Hepatocyte (in vitro differentiated cells): Measurements from ENCODE around the gene SMARCA2. TPM values are rescaled to one million over a fixed set of nuclear protein-coding genes. Genes with fewer than 3 reads are reported as not detected.

ENCODE experiments used
- DNase-seq: peaks from one replicate; pipeline ENCODE4 v3.0.0-alpha.2; 2016; ENCODE audit warnings: low spot score
- H2AFZ ChIP-seq: fragments of 200-600 bp; sonication (generic); 2 replicates; pipeline ENCODE4 v1.6.0; 2016; ENCODE audit warnings: antibody characterized with exemption, mild to moderate bottlenecking
- H3K27ac ChIP-seq: fragments of 200-600 bp; sonication (generic); 2 replicates; pipeline ENCODE4 v1.5.1; 2016; ENCODE audit warnings: mild to moderate bottlenecking
- H3K27me3 ChIP-seq: fragments of 200-600 bp; sonication (generic); 2 replicates; pipeline ENCODE4 v1.6.1; 2016
- H3K36me3 ChIP-seq: fragments of 200-600 bp; sonication (generic); replicated peaks from 2 replicates; pipeline ENCODE4 v1.5.1; 2016; ENCODE audit warnings: low read depth; ENCODE audit not compliant: insufficient read depth
- H3K4me1 ChIP-seq: fragments of 200-600 bp; sonication (generic); 2 replicates; pipeline ENCODE4 v1.5.1; 2016; ENCODE audit warnings: mild to moderate bottlenecking, moderate library complexity; ENCODE audit not compliant: insufficient read depth
- H3K4me2 ChIP-seq: fragments of 200-600 bp; sonication (generic); 2 replicates; pipeline ENCODE4 v1.6.0; 2016
- H3K4me3 ChIP-seq: fragments of 200-600 bp; sonication (generic); 2 replicates; pipeline ENCODE4 v1.5.1; 2016; ENCODE audit warnings: mild to moderate bottlenecking
- H3K79me2 ChIP-seq: fragments of 200-600 bp; sonication (generic); 2 replicates; pipeline ENCODE4 v1.6.0; 2017; ENCODE audit warnings: mild to moderate bottlenecking
- H3K9me2 ChIP-seq: fragments of 200-600 bp; sonication (generic); replicated peaks from 2 replicates; pipeline ENCODE4 v1.6.0; 2017; ENCODE audit warnings: mild to moderate bottlenecking; ENCODE audit not compliant: insufficient read depth
- H3K9me3 ChIP-seq: fragments of 200-600 bp; sonication (generic); 2 replicates; pipeline ENCODE4 v1.5.1; 2016; ENCODE audit warnings: low read depth, mild to moderate bottlenecking
- H4K20me1 ChIP-seq: fragments of 200-600 bp; sonication (generic); 2 replicates; pipeline ENCODE4 v1.6.0; 2016; ENCODE audit warnings: mild to moderate bottlenecking; ENCODE audit not compliant: insufficient read depth, poor library complexity, severe bottlenecking
- CTCF ChIP-seq: fragments of 200-600 bp; sonication (generic); IDR thresholded peaks from 2 replicates; pipeline ENCODE4 v1.5.1; 2016; ENCODE audit warnings: antibody characterized with exemption, mild to moderate bottlenecking; ENCODE audit not compliant: poor library complexity
- EZH2 ChIP-seq: fragments of 200-600 bp; sonication (generic); IDR thresholded peaks from 2 replicates; pipeline ENCODE4 v1.6.1; 2016; ENCODE audit warnings: antibody characterized with exemption, mild to moderate bottlenecking, borderline replicate concordance
- EZH2phosphoT487 ChIP-seq: fragments of 200-600 bp; sonication (generic); IDR thresholded peaks from one replicate; pipeline ENCODE4 v1.6.1; 2018; ENCODE audit warnings: antibody characterized with exemption, mild to moderate bottlenecking, low read depth, moderate library complexity; ENCODE audit not compliant: unreplicated experiment, severe bottlenecking
- WGBS: methylation state at CpG from one replicate; pipeline ENCODE4 v1.1.6; 2016; ENCODE audit warnings: low lambda C conversion rate; ENCODE audit errors: missing lambda C conversion rate; 5-methylcytosine and 5-hydroxymethylcytosine counted together
- polyA plus RNA-seq: library from polyadenylated mRNA; unstranded; fragments of >200 nt; fragmentation: Nextera tagmentation; extraction: Ambion mirVana; gene quantifications from 2 replicates; pipeline ENCODE4 v1.2.1, GENCODE V29; 2016
- total RNA-seq: library from RNA; depleted of rRNA; stranded (reverse); fragments of >200 nt; gene quantifications from 2 replicates; pipeline ENCODE4 v1.2.3, GENCODE V29; 2014

Gene SMARCA2
- total and polyA plus RNA-seq, 2 experiments from 2014 or later, result 39.9 to 65.3 TPM

- Histone ChIP-seq H3K4me3 (no peak overlapping the region), H3K27ac (no peak overlapping the region), H3K4me2 (no peak overlapping the region), H3K36me3 (no peaks in the 10 kb centered on the region), H3K79me2 (no peaks in the 10 kb centered on the region), H3K9me3 (no peaks in the 10 kb centered on the region), H3K9me2 (no peaks in the 10 kb centered on the region), H2AFZ (no peak overlapping the region), H4K20me1 (no peaks in the 10 kb centered on the region), H3K27me3 (no peaks in the 10 kb centered on the region), H3K4me1 (no peaks in the 10 kb centered on the region)
- TF ChIP-seq EZH2, result no peak
- TF ChIP-seq EZH2phosphoT487, result no peak
- TF ChIP-seq CTCF, result no peak
- no peak for DNase-seq
- 84% methylated on average over 9 of the region's 9 CpGs for WGBS
Observed at GRCh38 chr9:2178034-2178734, 163.0 kb downstream of the SMARCA2 start.

GRCh38 chr9:2179567-2179966 lies 164.4 kb downstream of the SMARCA2 start:
- H3K4me1 ChIP-seq, result no peaks in the 10 kb centered on the region
- no peaks in the 10 kb centered on the region for H3K36me3 ChIP-seq
- no peak overlapping the region for H3K27ac ChIP-seq
- no peak for DNase-seq
- no peaks in the 10 kb centered on the region for H3K9me3 ChIP-seq
- no peak overlapping the region for H2AFZ ChIP-seq
- no peak overlapping the region for H3K4me3 ChIP-seq
- WGBS, result 87% methylated on average over 3 of the region's 3 CpGs
- H3K4me2 ChIP-seq, result no peak overlapping the region
- TF ChIP-seq EZH2phosphoT487 (no peak), CTCF (no peak)
- H4K20me1 ChIP-seq, result no peaks in the 10 kb centered on the region
- no peaks in the 10 kb centered on the region for H3K79me2 ChIP-seq
- no peaks in the 10 kb centered on the region for H3K27me3 ChIP-seq
- no peaks in the 10 kb centered on the region for H3K9me2 ChIP-seq

- H3K27ac ChIP-seq, result no peak overlapping the region
- H3K4me3 ChIP-seq, result no peak overlapping the region
- H3K4me1 ChIP-seq, result no peaks in the 10 kb centered on the region
- 74% methylated on average over 5 of the region's 5 CpGs for WGBS
- no peaks in the 10 kb centered on the region for H3K36me3 ChIP-seq
- H3K4me2 ChIP-seq, result no peak overlapping the region
- H2AFZ ChIP-seq, result no peak overlapping the region
- no peaks in the 10 kb centered on the region for H3K9me2 ChIP-seq
- no peak for DNase-seq
- TF ChIP-seq CTCF (no peak), EZH2phosphoT487 (no peak), EZH2 (no peak)
- no peaks in the 10 kb centered on the region for H3K79me2 ChIP-seq
- H4K20me1 ChIP-seq, result no peaks in the 10 kb centered on the region
- no peaks in the 10 kb centered on the region for H3K9me3 ChIP-seq
- H3K27me3 ChIP-seq, result no peaks in the 10 kb centered on the region
Observed at GRCh38 chr9:2180154-2180553, 165.0 kb downstream of the SMARCA2 start.
